ENCODE results near the gene GRID1.
"Not testable (repeated sequence)": the region's sequence is repeated elsewhere in the genome, so short reads cannot be mapped to it uniquely, and the experiment has no call there.

The GRID1 gene

GRCh38 chr10:86187499-86188239, 178.9 kb downstream of the GRID1 start:
- no peak for DNase-seq

GRCh38 chr10:86186633-86187032, 180.0 kb downstream of the GRID1 start:
- no peak for DNase-seq

DNA sequence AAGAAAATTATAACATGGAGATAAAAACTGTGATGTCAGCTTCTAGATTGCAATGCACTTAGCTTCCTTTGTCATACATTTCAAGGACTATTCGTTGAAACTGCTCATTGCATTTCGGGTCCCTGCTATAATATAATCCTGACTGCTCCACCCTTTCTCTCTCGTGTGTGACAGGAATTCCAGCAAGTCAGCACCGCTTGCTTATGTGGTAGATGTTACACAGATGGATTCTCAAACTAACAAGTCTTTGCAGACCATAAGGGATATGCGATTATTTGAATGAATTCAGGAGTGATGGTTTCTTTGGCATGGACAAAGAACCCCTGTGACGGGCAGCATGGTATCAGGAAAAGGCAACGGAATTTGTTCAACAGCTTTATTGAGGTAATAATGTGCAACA, 184.0 kb downstream of the GRID1 start:
- no peak for DNase-seq

- no peak for DNase-seq
Measured at GRCh38 chr10:86182150-86182549, 184.4 kb downstream of the GRID1 start.

DNA sequence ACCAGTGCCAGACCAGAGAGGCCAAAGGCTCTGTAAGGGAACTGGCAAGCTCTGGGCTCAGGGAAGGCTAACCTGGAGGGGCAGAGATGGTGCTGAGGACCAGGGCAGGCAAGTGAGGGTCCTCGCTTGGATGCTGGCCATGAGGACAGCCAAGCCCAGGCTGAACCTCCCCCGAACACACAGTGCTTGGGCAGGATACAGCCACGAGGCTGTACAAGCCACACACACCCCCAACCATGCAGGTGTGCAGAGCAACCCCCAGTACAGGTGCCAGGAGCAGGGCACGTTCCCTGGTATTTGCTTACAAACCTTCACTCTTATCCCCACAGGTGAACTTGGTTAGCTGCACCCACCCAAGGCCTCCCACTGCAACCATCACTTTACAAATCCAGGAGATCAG, 185.7 kb downstream of the GRID1 start:
- DNase-seq, result no peak

DNA sequence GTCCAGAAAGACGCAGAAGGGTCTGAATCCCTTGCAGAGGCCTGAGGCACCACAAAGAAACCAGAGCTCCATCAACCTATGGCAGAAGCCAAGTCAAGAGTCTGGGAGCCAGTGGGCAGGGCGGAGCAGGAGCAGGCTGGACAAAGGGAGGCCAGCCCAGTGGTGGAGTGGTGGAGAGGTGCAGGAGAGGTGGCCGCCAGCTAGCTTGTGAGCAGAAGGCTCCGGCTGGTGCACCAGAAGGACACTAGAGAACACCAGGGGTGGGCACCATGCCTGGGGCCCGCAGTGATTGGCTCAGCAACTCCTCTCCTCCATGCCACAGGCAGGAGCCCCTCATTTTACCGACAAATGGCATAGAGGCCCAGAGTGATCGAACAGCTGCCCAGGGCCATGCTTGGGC, 186.6 kb downstream of the GRID1 start:
- DNase-seq, result no peak

GRCh38 chr10:86179153-86179524, 187.5 kb downstream of the GRID1 start:
- no peak for DNase-seq

GRCh38 chr10:86178401-86179152, 188.0 kb downstream of the GRID1 start:
- DNase-seq, result no peak

DNA sequence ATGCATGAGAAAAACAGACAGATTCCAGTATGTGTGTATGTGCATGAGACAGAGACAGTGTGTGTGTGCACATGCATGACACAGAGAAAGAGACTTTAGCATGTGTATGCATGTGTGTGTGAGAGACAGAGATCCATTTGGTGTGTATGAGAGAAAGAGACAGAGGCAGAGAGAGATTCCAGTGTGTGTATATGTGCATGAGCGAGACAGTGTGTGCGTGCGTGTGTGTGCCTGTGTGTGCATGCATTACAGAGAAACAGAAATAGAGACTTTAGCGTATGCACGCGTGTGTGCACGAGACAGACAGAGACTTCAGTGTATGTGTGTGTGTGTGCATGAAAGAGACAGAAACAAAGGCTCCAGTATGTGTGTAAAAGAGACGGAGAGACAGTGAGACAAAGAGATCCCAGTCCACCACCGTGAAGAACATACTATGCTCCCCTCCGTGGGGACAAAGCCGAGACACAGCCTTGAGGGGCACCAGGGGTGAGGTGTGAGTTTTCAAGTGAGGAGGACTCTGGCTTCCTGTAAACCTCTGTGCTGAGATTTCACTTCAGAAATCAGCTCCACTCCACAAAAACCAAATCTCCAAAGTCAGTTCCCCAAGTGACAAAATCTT, 188.9 kb downstream of the GRID1 start:
- no peak for DNase-seq

GRCh38 chr10:86176850-86177536, 189.6 kb downstream of the GRID1 start:
- no peak for DNase-seq

DNA sequence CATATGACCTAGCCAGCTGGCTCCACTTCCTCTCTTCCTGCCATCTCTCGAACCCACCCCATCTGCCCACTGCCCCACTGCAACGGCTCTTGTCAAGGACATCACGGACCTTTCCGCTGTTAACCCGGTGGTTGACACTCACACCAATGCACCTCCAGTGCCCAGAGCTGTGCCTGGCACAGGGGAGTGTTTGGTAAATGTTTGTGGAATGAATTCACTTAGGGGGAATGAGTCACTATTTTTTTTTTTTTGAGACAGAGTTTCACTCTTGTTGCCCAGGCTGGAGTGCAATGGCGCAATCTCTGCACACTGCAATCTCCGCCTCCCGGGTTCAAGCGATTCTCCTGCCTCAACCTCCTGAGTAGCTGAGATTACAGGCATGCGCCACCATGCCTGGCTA, 191.1 kb downstream of the GRID1 start:
- DNase-seq, result not testable (repeated sequence)

- no peak for DNase-seq
Measured at GRCh38 chr10:86172301-86172700, 194.3 kb downstream of the GRID1 start.

DNA sequence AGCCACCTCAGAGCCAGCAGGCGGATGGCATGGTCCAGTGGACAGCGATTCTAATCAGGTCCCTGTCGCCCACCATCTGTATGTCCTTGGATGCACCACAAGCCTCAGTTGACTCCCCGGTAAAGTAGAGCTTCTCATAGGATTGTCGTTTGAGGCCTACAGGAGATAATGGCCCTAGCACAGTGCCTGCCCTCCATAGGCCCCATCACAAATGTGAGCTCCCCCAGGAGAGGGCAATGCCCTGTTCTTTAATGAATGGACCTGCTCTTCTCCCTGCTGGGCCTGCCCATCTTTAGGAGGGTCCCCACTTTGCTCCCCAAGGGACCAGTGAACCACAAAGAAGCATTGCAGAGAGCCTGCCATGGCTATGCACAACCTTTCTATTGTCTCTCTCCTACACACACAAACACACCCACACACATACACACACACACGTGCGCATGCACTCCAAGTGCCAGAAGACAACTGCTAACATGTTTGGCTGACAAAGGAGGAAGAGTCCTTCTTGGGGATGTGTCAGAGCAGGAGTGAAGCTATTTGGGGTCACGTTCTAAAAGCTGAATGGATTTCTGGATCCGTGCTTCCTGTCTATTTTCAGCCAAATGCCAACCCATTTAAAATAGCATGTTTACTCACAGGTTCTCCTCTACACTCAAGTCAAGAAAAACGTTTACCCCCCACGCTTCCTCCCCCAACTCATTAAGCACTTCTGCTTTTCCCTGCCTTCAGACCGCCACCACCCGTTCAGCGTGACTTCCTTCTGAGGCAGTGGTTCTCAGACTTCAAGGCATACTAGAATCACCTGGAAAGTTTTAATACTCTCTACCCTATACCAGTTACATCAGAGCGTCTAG, 196.1 kb downstream of the GRID1 start:
- DNase-seq, result no peak

DNA sequence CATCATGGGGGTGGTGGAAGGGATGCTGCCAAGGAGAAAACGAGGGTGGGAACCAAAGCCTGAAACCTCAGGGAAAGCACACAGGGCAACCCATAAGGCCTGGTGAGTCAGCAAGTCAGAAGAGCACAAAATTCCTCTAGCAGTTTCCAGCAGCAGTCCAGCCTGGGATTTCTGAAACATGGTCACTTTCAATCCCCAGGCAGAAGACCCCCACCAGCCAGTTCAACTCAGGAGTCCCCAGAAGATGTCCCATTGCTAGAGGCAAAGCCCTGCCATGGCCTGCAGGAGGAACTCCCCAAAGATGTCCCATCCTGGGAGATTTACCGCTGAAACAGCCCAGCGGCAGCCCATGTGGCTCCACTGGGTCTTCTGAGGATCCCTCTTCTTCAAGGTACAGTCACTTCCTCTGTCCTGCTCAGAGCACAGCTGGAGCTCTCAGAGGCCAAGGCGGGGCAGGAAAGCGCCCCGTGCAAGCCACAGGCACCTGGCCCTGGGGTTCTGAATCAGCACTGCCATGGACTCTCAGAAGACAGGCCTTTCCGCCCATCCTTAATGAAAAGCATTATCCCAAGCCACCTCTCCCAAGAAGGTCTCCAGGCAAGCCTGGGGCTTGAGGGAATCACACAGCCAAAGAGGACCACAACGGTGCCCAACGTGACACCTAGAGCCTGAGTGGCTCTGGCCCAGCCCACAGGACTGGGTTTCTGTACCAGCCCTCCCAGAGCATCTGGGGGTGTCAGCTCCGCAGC, 196.9 kb downstream of the GRID1 start:
- no peak for DNase-seq

DNA sequence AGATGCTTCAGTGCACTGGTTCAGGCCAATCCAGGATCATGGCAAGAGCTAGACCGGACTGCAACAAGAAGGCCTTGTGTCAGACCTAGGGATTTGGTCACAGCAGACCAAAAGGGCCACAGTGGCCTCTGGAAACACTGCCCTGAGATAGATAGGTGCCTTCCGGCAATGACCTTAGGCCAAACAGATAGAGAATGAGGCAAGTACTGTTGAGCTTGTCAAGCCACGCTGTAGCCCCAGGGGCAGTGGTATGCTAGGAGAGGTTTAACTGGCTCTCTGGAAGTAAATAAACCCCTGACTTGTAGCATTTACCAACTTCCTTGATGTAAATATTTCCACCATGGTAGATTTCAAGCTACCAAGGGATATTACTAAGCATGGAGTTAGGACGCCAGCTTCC, 197.5 kb downstream of the GRID1 start:
- no peak for DNase-seq

DNA sequence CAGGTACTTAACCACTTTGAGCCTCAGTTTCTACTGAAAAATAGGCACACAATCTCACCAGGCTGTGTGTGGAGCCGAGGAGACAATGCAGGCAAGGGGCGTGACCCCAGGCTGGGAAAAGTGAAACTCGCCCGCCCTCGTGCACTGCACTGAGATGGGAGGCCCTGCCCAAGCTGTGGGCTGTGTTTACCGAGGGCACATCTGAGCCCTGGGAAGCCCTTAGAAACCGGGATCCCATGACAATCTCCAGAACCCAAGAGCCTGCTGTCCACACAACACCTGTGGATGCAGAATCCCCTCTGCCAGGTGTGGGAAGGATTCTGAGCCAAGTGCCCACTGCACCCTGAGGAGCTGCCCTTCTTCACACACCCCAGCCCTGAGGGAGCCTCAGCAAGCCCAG, 198.3 kb downstream of the GRID1 start:
- no peak for DNase-seq

- no peak for DNase-seq
Measured at GRCh38 chr10:86167762-86168128, 198.8 kb downstream of the GRID1 start.

DNA sequence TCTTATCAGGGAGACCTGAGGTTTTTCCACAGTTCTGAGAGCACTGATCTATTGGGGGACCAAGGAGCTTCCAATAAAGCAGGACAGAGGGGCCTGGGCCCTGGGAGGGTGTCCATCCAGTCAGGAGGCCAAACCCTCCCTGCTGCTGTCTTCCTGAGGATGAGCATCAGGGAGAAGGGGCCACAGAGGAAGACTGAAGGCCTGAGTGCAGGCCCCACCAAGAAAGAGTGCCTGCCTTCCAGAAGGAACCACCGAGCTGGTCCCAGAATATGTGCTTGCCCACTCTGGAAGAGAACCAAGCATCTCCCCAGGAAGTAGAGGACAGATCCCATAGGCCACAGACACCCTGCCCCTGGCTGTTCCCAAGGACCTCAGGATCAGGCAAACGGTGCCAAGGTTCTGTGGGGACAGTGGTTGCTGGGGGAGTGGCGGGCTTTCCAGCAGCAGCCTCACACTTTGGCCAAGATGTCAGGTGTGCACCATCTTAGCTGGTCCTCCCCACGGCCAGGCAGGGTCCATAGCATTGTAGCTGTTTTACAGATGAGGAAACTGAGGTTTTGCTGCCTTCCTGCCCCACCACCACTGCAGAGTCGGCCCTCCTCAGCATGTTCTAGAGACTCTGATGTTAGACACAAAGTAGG, 199.4 kb downstream of the GRID1 start:
- DNase-seq, result no peak

GRCh38 chr10:86165666-86166065, 200.9 kb downstream of the GRID1 start:
- DNase-seq, result no peak

DNA sequence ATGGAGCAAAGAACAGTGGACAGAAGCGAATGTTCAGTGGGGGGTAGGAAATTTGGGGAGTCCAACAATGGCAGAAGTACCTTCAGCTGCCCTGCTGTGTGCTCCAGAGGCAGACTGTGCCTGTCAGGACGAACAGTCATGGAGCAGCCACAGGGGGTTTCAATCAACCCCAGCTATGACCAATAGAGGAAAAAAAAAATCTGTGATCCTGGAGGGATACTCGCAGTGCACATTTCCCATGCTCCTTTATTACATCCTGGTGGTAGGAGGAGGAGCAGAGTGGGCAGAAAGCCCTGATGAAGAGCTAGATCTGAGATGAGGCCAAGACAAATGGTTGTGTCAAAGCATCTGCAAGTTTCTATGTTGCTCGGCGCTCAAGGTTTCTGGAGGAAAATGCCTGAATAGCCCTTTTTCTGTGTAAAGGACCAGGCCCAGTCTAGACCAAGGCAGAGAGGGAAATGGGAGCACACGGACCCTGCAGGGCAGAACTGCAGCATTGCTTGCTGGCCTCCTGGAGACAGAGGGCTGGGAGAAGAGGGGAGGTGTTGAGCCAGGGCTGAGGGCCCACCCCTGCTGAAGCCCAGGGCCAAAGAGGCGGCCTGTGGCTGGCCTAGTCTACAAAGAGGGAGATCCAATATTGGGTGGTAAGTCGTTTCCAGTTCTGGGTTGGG, 201.5 kb downstream of the GRID1 start:
- DNase-seq, result no peak
